ENCODE results near the gene DVL2. TPM values are rescaled to one million over a fixed set of nuclear protein-coding genes. Genes with fewer than 3 reads are reported as not detected.

Gene DVL2
- total RNA-seq, 1 donor from 2014 or later, result 79.1 TPM

GRCh38 chr17:7262935-7263800, 28.9 kb upstream of the DVL2 start:
- H3K9me3 Mint-ChIP-seq (ENCODE audit: unreplicated experiment), result peaks cover 3% of the 10 kb centered on the region
- H3K4me3 Mint-ChIP-seq (ENCODE audit: unreplicated experiment), result peak overlapping the region; percentile 65
- peaks cover 4% of the 10 kb centered on the region for H3K36me3 Mint-ChIP-seq (ENCODE audit: unreplicated experiment)
- peaks cover 19% of the 10 kb centered on the region for H3K27me3 Mint-ChIP-seq (ENCODE audit: unreplicated experiment)
- no peak overlapping the region for H3K27ac Mint-ChIP-seq (ENCODE audit: unreplicated experiment)
- H3K4me1 Mint-ChIP-seq (ENCODE audit: low read depth, unreplicated experiment), result peaks cover 5% of the 10 kb centered on the region
- no peak for DNase-seq
- no peak for TF ChIP-seq CTCF (IDR thresholded peaks at IDR 0.05; ENCODE audit: partially characterized antibody, unreplicated experiment)

GRCh38 chr17:7262192-7262934, 28.0 kb upstream of the DVL2 start, which contains the start of gene CLDN7:
CLDN7 (minus strand) TSS chr17:7262478; CDS start chr17:7262043, 435 bp downstream.
- DNase-seq, result no peak
- TF ChIP-seq CTCF (IDR thresholded peaks at IDR 0.05; ENCODE audit: partially characterized antibody, unreplicated experiment), result no peak
- Mint-ChIP-seq H3K36me3 (ENCODE audit: unreplicated experiment) (peaks cover 4% of the 10 kb centered on the region), H3K27ac (ENCODE audit: unreplicated experiment) (no peak within 1 kb of the TSS), H3K27me3 (ENCODE audit: unreplicated experiment) (peaks cover 19% of the 10 kb centered on the region), H3K4me3 (ENCODE audit: unreplicated experiment) (peak within 1 kb of the TSS; percentile 65), H3K9me3 (ENCODE audit: unreplicated experiment) (peaks cover 3% of the 10 kb centered on the region), H3K4me1 (ENCODE audit: low read depth, unreplicated experiment) (peaks cover 5% of the 10 kb centered on the region)

- Mint-ChIP-seq H3K4me1 (ENCODE audit: low read depth, unreplicated experiment) (peaks cover 5% of the 10 kb centered on the region), H3K36me3 (ENCODE audit: unreplicated experiment) (peaks cover 4% of the 10 kb centered on the region), H3K27me3 (ENCODE audit: unreplicated experiment) (peaks cover 17% of the 10 kb centered on the region), H3K4me3 (ENCODE audit: unreplicated experiment) (peak overlapping the region; percentile 52), H3K27ac (ENCODE audit: unreplicated experiment) (no peak overlapping the region), H3K9me3 (ENCODE audit: unreplicated experiment) (peaks cover 5% of the 10 kb centered on the region)
- no peak for TF ChIP-seq CTCF (IDR thresholded peaks at IDR 0.05; ENCODE audit: partially characterized antibody, unreplicated experiment)
- no peak for DNase-seq
These were observed 27.3 kb upstream of the DVL2 start for GRCh38 chr17:7261379-7262191.

GRCh38 chr17:7260651-7261378, 26.5 kb upstream of the DVL2 start:
- Mint-ChIP-seq H3K4me3 (ENCODE audit: unreplicated experiment) (peak overlapping the region; percentile 52), H3K4me1 (ENCODE audit: low read depth, unreplicated experiment) (peaks cover 5% of the 10 kb centered on the region), H3K27me3 (ENCODE audit: unreplicated experiment) (peaks cover 17% of the 10 kb centered on the region), H3K27ac (ENCODE audit: unreplicated experiment) (no peak overlapping the region), H3K36me3 (ENCODE audit: unreplicated experiment) (peaks cover 4% of the 10 kb centered on the region), H3K9me3 (ENCODE audit: unreplicated experiment) (peaks cover 2% of the 10 kb centered on the region)
- TF ChIP-seq CTCF (IDR thresholded peaks at IDR 0.05; ENCODE audit: partially characterized antibody, unreplicated experiment), result no peak
- DNase-seq, result peak; percentile 48
